B cell (primary cell): ENCODE measurements around the gene ATAD3B. TPM values are rescaled to one million over a fixed set of nuclear protein-coding genes. Genes with fewer than 3 reads are reported as not detected.

Experiments used
- ATAC-seq: fragments of 200-7000 bp; cut with Tn5 transposase; one replicate; pipeline ENCODE4 v1.10.0; 2021; ENCODE audit warnings: low read depth, mild to moderate bottlenecking, moderate number of reproducible peaks, moderate library complexity
- CTCF ChIA-PET: fragments of 350-600 bp; sonication (Branson Sonifier 250); formaldehyde crosslinking; loops from one replicate; lab custom pipeline; 2021; ENCODE audit warnings: antibody characterized with exemption, inconsistent platforms; lab: Charles Lee
- POLR2A ChIA-PET: fragments of 350-600 bp; sonication (Branson Sonifier 250); formaldehyde crosslinking; loops from one replicate; lab custom pipeline; 2021; ENCODE audit warnings: antibody characterized with exemption; lab: Charles Lee
- DNase-seq: peaks from one replicate; pipeline ENCODE4 v3.0.0; 2013
- H2AFZ ChIP-seq: 2 replicates; pipeline ENCODE4 v1.6.1; 2012; ENCODE audit warnings: mild to moderate bottlenecking, low read depth, low read length; ENCODE audit not compliant: insufficient read depth, poor library complexity, severe bottlenecking
- H3K27ac ChIP-seq, 2 donors: 1 replicate in 1 of 2; 2 replicates in 1 of 2; pipeline ENCODE4 v1.5.1; 2012 to 2013; ENCODE audit warnings: low read length in 2 of 2, mild to moderate bottlenecking in 2 of 2, moderate library complexity in 1 of 2
- H3K27me3 ChIP-seq, 4 experiments: fragments of 200-600 bp in 1 of 4; sonication (generic) in 1 of 4; replicated peaks in 1 of 4; 1 replicate in 2 of 4; 2 replicates in 2 of 4; pipeline versions ENCODE4 v1.6.1 to v1.7.0; 2013 to 2016; ENCODE audit warnings: low read length in 3 of 4, mild to moderate bottlenecking in 2 of 4, mixed read lengths in 1 of 4, moderate library complexity in 1 of 4; ENCODE audit not compliant: insufficient read depth in 4 of 4, control insufficient read depth in 3 of 4; ENCODE audit errors: control extremely low read depth in 1 of 4
- H3K36me3 ChIP-seq, 2 experiments: replicated peaks in 1 of 2; 1 replicate in 1 of 2; 2 replicates in 1 of 2; pipeline versions ENCODE4 v1.6.1 to v1.7.1; 2013; ENCODE audit warnings: low read length in 1 of 2; ENCODE audit not compliant: insufficient read depth in 2 of 2, control insufficient read depth in 1 of 2; ENCODE audit errors: control extremely low read depth in 1 of 2, extremely low read depth in 1 of 2
- H3K4me1 ChIP-seq, 2 donors: fragments of 200-600 bp in 1 of 2; sonication (generic) in 1 of 2; 1 replicate in 1 of 2; 2 replicates in 1 of 2; pipeline versions ENCODE4 v1.5.1 to v1.6.1; 2013 to 2017; ENCODE audit warnings: low read length in 2 of 2; ENCODE audit not compliant: control insufficient read depth in 2 of 2, insufficient read depth in 2 of 2
- H3K4me2 ChIP-seq: replicated peaks from 2 replicates; pipeline ENCODE3; 2012; ENCODE audit warnings: mild to moderate bottlenecking, low read depth, low read length; ENCODE audit not compliant: poor library complexity, severe bottlenecking
- H3K4me3 ChIP-seq, 5 experiments: fragments of 200-600 bp in 1 of 5; sonication (generic) in 1 of 5; 1 replicate in 3 of 5; 2 replicates in 2 of 5; pipeline versions ENCODE4 v1.5.1 to v1.7.0; 2011 to 2016; ENCODE audit warnings: low read length in 4 of 5, mild to moderate bottlenecking in 4 of 5, low read depth in 2 of 5, control low read depth in 1 of 5, moderate library complexity in 1 of 5; ENCODE audit not compliant: insufficient read depth in 1 of 5; ENCODE audit errors: control extremely low read depth in 1 of 5, extremely low read depth in 1 of 5
- H3K79me2 ChIP-seq: fragments of 200-600 bp; sonication (generic); one replicate; pipeline ENCODE4 v1.6.0; 2016; ENCODE audit warnings: low read length; ENCODE audit not compliant: control insufficient read depth, insufficient read depth
- H3K9ac ChIP-seq: fragments of 200-600 bp; sonication (generic); 2 replicates; pipeline ENCODE4 v1.6.1; 2017; ENCODE audit warnings: mild to moderate bottlenecking, low read length, moderate library complexity
- H3K9me3 ChIP-seq, 3 donors: one replicate each; pipeline versions ENCODE4 v1.6.1 to v1.7.1; 2013; ENCODE audit warnings: low read length in 2 of 3; ENCODE audit not compliant: control insufficient read depth in 2 of 3, insufficient read depth in 1 of 3; ENCODE audit errors: control extremely low read depth in 1 of 3
- H4K20me1 ChIP-seq: 2 replicates; pipeline ENCODE4 v1.6.0; 2012; ENCODE audit warnings: mild to moderate bottlenecking, low read length; ENCODE audit not compliant: insufficient read depth, control insufficient read depth, poor library complexity, severe bottlenecking
- H3K27ac Mint-ChIP-seq: one replicate; pipeline ENCODE4 v1.8.0; 2021; ENCODE audit warnings: mixed read lengths
- H3K27me3 Mint-ChIP-seq: one replicate; pipeline ENCODE4 v1.8.0; 2021; ENCODE audit warnings: mixed read lengths
- H3K4me1 Mint-ChIP-seq: one replicate; pipeline ENCODE4 v1.8.0; 2021; ENCODE audit warnings: mixed read lengths
- H3K4me3 Mint-ChIP-seq: one replicate; pipeline ENCODE4 v1.8.0; 2021; ENCODE audit warnings: mixed read lengths
- H3K9me3 Mint-ChIP-seq: one replicate; pipeline ENCODE4 v1.8.0; 2022; ENCODE audit warnings: mixed read lengths; ENCODE audit not compliant: insufficient read depth
- CTCF ChIP-seq: fragments of 200-600 bp; IDR thresholded peaks from one replicate; pipeline ENCODE4 v1.8.0; 2022; ENCODE audit warnings: antibody characterized with exemption, mild to moderate bottlenecking
- EZH2 ChIP-seq: IDR thresholded peaks from 2 replicates; pipeline ENCODE4 v1.6.1; 2012; ENCODE audit warnings: borderline replicate concordance, low read depth, mild to moderate bottlenecking, moderate library complexity, low read length; ENCODE audit not compliant: insufficient read depth, poor library complexity, severe bottlenecking
- WGBS: methylation state at CpG from one replicate; pipeline ENCODE4 v1.1.5; 2013; ENCODE audit warnings: missing lambda C conversion rate; ENCODE audit not compliant: insufficient coverage; 5-methylcytosine and 5-hydroxymethylcytosine counted together
- intact Hi-C: fragments of 100-400 bp; cut with micrococcal nuclease; formaldehyde crosslinking; loops from one replicate; pipeline ENCODE4 v1.10.0; 2022
- polyA plus RNA-seq: library from polyadenylated mRNA; depleted of rRNA; stranded (reverse); fragments of >200 nt; gene quantifications from 2 replicates; pipeline ENCODE4 v1.2.3, GENCODE V29; 2012
- total RNA-seq, 2 donors: library from RNA; stranded (reverse); fragments of 120-200 nt in 1 of 2; gene quantifications; 1 replicate in 1 of 2; 2 replicates in 1 of 2; pipeline versions ENCODE4 v1.2.3 to v1.2.4, GENCODE V29; 2013 to 2022

ATAD3B gene
- total and polyA plus RNA-seq, 2 donors (not counting 1 experiment from before 2014, with no cell fraction given) = 50.9 to 51.5 TPM

DNA sequence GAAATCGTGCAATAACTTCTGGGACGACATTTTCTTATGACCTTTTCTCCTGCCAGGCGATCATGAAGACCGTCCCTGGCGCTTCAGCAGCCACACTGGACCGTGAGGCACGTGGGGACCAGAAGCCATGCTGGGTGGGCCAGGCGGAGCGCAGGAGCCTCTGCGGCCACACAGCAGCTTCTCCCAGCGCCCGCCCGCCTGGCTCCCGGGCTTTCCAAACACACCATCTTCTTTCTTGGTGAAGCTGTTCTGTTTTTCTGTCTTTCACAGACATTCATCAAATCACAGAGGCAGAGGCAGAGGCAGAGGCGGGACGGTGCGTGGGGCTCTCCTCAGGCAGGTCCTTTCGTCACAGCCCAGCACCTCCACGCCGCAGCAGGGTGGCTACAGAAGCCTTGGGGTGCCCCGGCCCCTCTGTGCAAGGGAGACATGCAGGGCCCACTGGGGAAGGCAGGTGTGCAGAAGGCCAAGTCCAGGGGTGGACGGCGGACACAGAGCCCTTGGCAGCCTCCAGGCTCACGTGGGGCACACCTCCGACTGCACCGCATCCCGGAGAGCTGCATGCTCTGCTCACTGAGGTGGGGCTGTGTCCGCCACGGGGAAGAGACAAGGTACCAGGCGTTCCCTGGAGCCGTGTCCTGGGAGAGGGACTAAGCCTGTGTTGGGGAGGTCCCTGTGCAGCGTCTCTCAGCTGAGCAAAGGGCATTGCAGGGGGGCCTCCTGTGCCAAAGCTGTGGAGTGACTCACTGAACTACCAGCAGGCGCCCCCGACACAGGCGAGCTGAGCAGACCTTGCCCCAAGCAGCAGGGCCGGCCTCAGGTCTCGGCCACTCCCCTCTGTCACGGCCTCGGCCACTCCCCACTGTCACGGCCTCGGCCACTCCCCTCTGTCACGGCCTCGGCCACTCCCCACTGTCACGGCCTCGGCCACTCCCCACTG lies 71.5 kb downstream of the ATAD3B start:
- intact Hi-C loops = no loop called here

More for the DNA sequence above, 71.5 kb downstream of the ATAD3B start:
- DNase-seq (no peak), ATAC-seq (no peak)
- peaks cover 0 to 20% of the 10 kb centered on the region in 2 experiments for H3K36me3 ChIP-seq
- POLR2A ChIA-PET = no interaction called here
- H4K20me1 ChIP-seq = peaks cover 27% of the 10 kb centered on the region
- H3K9ac ChIP-seq = no peak overlapping the region
- no peaks in the 10 kb centered on the region for H3K9me3 ChIP-seq
- H3K27ac Mint-ChIP-seq = no peak overlapping the region
- peaks cover 0 to 7% (median 1%) of the 10 kb centered on the region in 4 experiments for H3K27me3 ChIP-seq
- peaks cover 3% of the 10 kb centered on the region for H3K27me3 Mint-ChIP-seq
- H3K79me2 ChIP-seq = peaks cover 43% of the 10 kb centered on the region
- no peak overlapping the region for H3K4me2 ChIP-seq
- no peak overlapping the region for H3K4me3 ChIP-seq
- H3K4me3 Mint-ChIP-seq = no peak overlapping the region
- H3K9me3 Mint-ChIP-seq = no peaks in the 10 kb centered on the region
- TF ChIP-seq EZH2 (no peak), CTCF (no peak)
- H3K4me1 ChIP-seq = peaks cover 6 to 11% of the 10 kb centered on the region in 2 donors
- CTCF ChIA-PET = no interaction called here
- peaks cover 6% of the 10 kb centered on the region for H3K4me1 Mint-ChIP-seq
- H2AFZ ChIP-seq = no peak overlapping the region
- no peak overlapping the region for H3K27ac ChIP-seq
- 92% methylated on average over 45 of the region's 45 CpGs for WGBS
